Parathyroid adenoma (tissue), 2 donors: ENCODE measurements around the gene PPIF.
A peak's percentile ranks its signal among the peaks of the same experiment; 100 is the strongest.

Experiments
- H2AFZ ChIP-seq: fragments of 300-600 bp; sonication (generic); one replicate; pipeline ENCODE4 v1.7.0; 2017; ENCODE audit warnings: antibody characterized with exemption, mild to moderate bottlenecking
- H3K27ac ChIP-seq: fragments of 300-600 bp; sonication (generic); one replicate; pipeline ENCODE4 v1.7.0; 2017
- H3K27me3 ChIP-seq: fragments of 300-600 bp; sonication (generic); one replicate; pipeline ENCODE4 v1.7.0; 2017; ENCODE audit warnings: low read length; ENCODE audit not compliant: control insufficient read depth, insufficient read depth
- H3K36me3 ChIP-seq: fragments of 300-600 bp; sonication (generic); one replicate; pipeline ENCODE4 v1.7.0; 2017; ENCODE audit warnings: low read length; ENCODE audit not compliant: control insufficient read depth, insufficient read depth
- H3K4me1 ChIP-seq: fragments of 300-600 bp; sonication (generic); one replicate; pipeline ENCODE4 v1.7.0; 2017; ENCODE audit warnings: control low read depth
- H3K4me2 ChIP-seq: fragments of 300-600 bp; sonication (generic); one replicate; pipeline ENCODE4 v1.7.0; 2017; ENCODE audit warnings: low read length
- H3K4me3 ChIP-seq: fragments of 300-600 bp; sonication (generic); one replicate; pipeline ENCODE4 v1.7.0; 2017; ENCODE audit warnings: low read depth, low read length
- H3K79me2 ChIP-seq: fragments of 300-600 bp; sonication (generic); one replicate; pipeline ENCODE4 v1.7.0; 2017; ENCODE audit warnings: control low read depth
- H3K9ac ChIP-seq: fragments of 300-600 bp; sonication (generic); one replicate; pipeline ENCODE4 v1.7.0; 2017; ENCODE audit warnings: mild to moderate bottlenecking
- H3K9me3 ChIP-seq: fragments of 300-600 bp; sonication (generic); one replicate; pipeline ENCODE4 v1.7.0; 2017; ENCODE audit warnings: low read length; ENCODE audit not compliant: control insufficient read depth
- TF ChIP-seq, protein P1 (sequence below): fragments of 300-600 bp; sonication (generic); IDR thresholded peaks from one replicate; pipeline ENCODE4 v1.7.0; 2017; ENCODE audit warnings: antibody characterized with exemption, mild to moderate bottlenecking
- donor health status: primary hyperparathyroidism.

The PPIF gene

DNA sequence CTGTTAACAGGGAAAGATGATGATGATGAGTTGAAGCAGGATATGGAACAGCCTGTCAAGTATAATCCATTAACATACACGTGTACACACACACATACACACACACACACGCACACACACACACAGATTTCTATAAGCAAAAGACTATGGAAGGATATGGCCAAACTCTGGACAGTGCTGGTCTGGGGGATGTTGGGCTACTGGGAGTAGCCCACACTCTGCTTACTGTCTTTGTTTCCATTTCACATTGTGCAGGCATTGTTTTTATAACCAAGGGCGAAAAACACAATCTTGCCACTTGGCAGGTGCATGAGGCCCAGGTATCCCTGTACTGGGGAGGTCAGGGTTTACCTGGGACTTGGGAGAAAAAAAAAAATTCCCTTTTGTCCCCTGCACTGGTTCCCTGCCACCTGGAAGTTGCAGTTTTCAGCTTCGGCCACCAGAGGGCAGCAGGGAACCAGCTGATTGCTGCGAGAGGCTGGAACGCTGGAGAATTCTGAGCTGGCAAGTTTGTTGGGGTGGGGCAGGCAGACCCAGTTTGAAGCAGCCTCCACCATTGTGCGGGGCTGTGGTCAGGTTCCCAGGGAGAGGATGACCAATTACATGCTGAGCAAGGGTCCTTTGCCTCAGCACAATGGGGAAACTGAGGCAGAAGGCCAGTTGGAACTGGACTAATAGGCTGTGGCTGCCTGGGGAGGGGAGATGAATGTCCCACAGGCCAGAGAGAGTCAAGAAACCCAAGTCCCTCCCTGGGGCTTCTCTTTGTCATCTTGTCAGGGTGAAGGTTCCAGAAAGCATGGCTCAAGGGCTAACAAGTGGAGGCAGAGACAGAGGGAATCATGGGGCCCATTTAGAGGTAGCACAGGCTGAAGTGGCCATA is 27.3 kb downstream of the PPIF start:
- Histone ChIP-seq H3K36me3 (no peaks in the 10 kb centered on the region), H3K27ac (no peak overlapping the region), H3K9ac (no peak overlapping the region), H3K27me3 (no peaks in the 10 kb centered on the region), H3K4me3 (no peak overlapping the region), H3K9me3 (no peaks in the 10 kb centered on the region), H3K4me2 (no peak overlapping the region), H3K4me1 (no peaks in the 10 kb centered on the region), H2AFZ (no peak overlapping the region), H3K79me2 (no peaks in the 10 kb centered on the region)
- TF ChIP-seq, protein P1, sequence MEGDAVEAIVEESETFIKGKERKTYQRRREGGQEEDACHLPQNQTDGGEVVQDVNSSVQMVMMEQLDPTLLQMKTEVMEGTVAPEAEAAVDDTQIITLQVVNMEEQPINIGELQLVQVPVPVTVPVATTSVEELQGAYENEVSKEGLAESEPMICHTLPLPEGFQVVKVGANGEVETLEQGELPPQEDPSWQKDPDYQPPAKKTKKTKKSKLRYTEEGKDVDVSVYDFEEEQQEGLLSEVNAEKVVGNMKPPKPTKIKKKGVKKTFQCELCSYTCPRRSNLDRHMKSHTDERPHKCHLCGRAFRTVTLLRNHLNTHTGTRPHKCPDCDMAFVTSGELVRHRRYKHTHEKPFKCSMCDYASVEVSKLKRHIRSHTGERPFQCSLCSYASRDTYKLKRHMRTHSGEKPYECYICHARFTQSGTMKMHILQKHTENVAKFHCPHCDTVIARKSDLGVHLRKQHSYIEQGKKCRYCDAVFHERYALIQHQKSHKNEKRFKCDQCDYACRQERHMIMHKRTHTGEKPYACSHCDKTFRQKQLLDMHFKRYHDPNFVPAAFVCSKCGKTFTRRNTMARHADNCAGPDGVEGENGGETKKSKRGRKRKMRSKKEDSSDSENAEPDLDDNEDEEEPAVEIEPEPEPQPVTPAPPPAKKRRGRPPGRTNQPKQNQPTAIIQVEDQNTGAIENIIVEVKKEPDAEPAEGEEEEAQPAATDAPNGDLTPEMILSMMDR: peak; percentile 99

DNA sequence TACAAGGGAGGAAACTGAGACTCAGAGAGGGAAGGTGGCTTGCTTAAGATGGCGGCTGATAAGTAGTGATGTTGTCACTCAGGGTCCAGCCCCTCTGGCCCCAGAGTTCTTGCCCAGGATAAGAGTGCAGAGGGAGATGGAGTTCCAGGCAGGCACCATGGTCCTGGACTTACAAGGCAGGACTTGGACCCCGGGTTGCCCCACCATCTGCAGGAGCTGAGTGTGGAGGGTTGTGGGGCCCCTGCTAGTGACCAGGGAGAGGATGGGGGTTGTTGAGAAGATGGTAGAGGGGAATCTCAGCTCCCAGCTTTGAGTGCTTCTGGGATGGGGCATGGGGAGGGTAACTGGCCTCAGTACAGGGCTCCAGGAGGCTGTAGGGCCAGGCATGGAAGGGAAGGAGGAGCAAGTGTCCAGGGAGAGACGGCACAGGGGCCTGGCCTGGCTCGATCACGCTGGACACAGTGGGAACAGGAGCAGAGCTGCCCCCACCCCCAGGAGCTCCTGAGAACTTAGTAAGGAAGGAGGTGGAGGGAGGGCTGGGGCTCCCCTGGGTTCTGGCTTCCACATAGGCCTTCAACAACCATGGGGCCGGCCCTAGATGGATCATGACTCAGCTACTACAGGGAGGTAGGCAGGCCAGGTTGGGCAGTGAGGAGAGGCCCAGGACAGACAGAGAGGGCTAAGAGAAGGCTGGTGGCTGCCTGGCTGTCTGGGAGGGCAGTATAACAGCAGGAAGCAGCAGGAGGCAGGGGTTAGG is 28.2 kb downstream of the PPIF start:
- H3K27ac ChIP-seq: no peak overlapping the region
- no peak overlapping the region for H3K4me3 ChIP-seq
- H3K79me2 ChIP-seq: no peaks in the 10 kb centered on the region
- peaks cover 3% of the 10 kb centered on the region for H3K4me1 ChIP-seq
- H3K9me3 ChIP-seq: no peaks in the 10 kb centered on the region
- no peaks in the 10 kb centered on the region for H3K27me3 ChIP-seq
- TF ChIP-seq, protein P1: no peak
- no peaks in the 10 kb centered on the region for H3K36me3 ChIP-seq
- H2AFZ ChIP-seq: no peak overlapping the region
- no peak overlapping the region for H3K4me2 ChIP-seq
- no peak overlapping the region for H3K9ac ChIP-seq

DNA sequence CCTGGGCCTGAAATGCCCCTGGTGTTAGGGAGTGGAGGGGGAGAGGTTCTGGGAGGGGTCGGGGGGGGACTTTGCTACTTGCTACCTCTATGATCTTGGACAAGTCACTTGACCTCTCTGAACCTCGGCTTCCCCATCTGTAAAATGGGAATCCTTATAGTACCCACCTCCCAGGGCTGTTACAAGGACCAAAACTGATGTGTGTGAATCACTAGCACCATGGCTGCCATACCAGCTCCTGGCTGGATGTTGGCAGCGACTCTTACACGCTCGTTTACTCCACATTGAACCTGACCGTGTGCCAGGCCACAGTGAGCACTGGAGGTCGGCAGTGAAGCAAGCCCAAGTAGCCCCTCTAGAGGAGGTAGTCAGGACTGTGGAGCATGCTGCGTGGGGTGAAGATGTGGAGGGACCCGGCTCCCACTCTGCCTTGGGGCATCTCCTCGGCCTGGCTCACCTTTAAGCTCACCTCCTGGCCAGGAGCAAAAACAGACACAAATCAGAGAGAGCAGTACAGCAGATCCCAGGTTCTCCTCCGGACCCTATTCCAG is 28.9 kb downstream of the PPIF start:
- Histone ChIP-seq H3K4me1 (peaks cover 3% of the 10 kb centered on the region), H3K36me3 (no peaks in the 10 kb centered on the region), H2AFZ (no peak overlapping the region), H3K79me2 (no peaks in the 10 kb centered on the region), H3K27me3 (no peaks in the 10 kb centered on the region), H3K9ac (no peak overlapping the region), H3K4me3 (no peak overlapping the region), H3K27ac (no peak overlapping the region), H3K4me2 (no peak overlapping the region), H3K9me3 (no peaks in the 10 kb centered on the region)
- TF ChIP-seq, protein P1: no peak

DNA sequence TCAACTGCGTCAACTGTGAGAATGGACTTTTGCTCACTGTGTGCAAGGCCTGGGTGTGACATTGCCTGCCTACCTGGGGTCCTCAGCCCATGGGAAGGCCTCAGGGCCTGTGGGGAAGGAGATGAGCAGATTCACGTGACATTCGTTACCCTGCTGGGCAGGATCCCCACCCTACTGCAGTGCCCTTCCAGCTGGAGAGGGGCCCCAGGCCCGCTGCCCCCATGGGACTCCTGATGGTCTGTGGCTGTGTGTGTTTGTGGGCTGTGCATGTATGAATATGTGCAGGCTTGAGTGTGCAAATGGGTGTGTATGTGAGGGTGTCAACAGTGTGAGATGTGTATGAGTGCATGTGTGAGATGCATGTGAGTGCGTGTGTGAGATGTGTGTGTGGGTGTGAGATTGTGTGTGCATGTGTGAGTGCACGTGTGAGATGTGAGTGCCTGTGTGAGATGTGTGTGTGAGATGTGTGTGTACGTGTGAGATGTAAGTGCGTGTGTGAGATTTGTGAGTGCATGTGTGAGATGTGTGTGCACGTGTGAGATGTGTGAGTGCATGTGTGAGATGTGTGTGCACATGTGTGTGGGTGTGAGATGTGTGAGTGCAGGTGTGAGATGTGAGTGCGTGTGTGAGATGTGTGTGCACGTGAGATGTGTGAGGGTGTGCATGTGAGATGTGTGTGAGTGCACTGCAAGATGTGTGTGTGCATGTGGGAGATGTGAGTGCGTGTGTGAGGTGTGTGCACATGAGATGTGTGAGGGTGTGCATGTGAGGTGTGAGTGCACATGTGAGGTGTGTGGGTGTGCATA is 29.7 kb downstream of the PPIF start:
- Histone ChIP-seq H3K4me2 (no peak overlapping the region), H3K9ac (no peak overlapping the region), H3K4me1 (peaks cover 3% of the 10 kb centered on the region)

More for the DNA sequence above, 29.7 kb downstream of the PPIF start:
- Histone ChIP-seq H3K27ac (no peak overlapping the region), H3K79me2 (no peaks in the 10 kb centered on the region), H3K9me3 (no peaks in the 10 kb centered on the region), H2AFZ (no peak overlapping the region), H3K27me3 (no peaks in the 10 kb centered on the region), H3K36me3 (no peaks in the 10 kb centered on the region), H3K4me3 (no peak overlapping the region)
- TF ChIP-seq, protein P1: no peak
